GM12878 (cell line): ENCODE data around the gene APCDD1L. TPM values are rescaled to one million over a fixed set of nuclear protein-coding genes. Genes with fewer than 3 reads are reported as not detected.
A peak's percentile ranks its signal among the peaks of the same experiment; 100 is the strongest.

ENCODE experiments used
- ATAC-seq: fragments of 200-7000 bp; cut with Tn5 transposase; 3 replicates; pipeline ENCODE4 v1.9.1; 2020; ENCODE audit warnings: mild to moderate bottlenecking, moderate library complexity
- BruUV-seq: library from RNA; stranded (reverse); fragments of 400-500 nt; replicated peaks from 2 replicates; lab custom pipeline; 2021; lab: Mats Ljungman, UMichigan
- CTCF ChIA-PET: fragments of 300-600 bp; sonication (Branson Sonifier 250); formaldehyde crosslinking; extraction: SDS; loops from one replicate; lab custom pipeline; 2021; ENCODE audit warnings: inconsistent platforms; lab: Yijun Ruan, JAX
- POLR2A ChIA-PET: fragments of 350-600 bp; formaldehyde crosslinking; extraction: SDS; loops from one replicate; lab custom pipeline; 2021; ENCODE audit warnings: inconsistent platforms; lab: Charles Lee
- RAD21 ChIA-PET: fragments of 300-600 bp; sonication (Branson Sonifier 250); formaldehyde crosslinking; loops from one replicate; lab custom pipeline; 2023; ENCODE audit warnings: antibody characterized with exemption; ENCODE audit not compliant: unreplicated experiment; lab: Charles Lee
- SMC1A ChIA-PET: fragments of 300-600 bp; sonication (Branson Sonifier 250); formaldehyde crosslinking; loops from one replicate; lab custom pipeline; 2023; ENCODE audit not compliant: unreplicated experiment, uncharacterized antibody; lab: Charles Lee
- DNase-seq: peaks from one replicate; pipeline ENCODE4 v3.0.0-alpha.2; 2011; ENCODE audit warnings: low read depth, low spot score
- FAIRE-seq: peaks from 3 replicates; lab custom pipeline; 2011; peaks lifted over from hg19 to GRCh38; lab: Jason Lieb, UNC
- H2AFZ ChIP-seq: 2 replicates; pipeline ENCODE4 v1.6.0; 2011; ENCODE audit warnings: low read depth, low read length, control low read depth; ENCODE audit not compliant: control insufficient read depth
- H3K27ac ChIP-seq: 2 replicates; pipeline ENCODE4 v1.5.1; 2011; ENCODE audit warnings: control low read depth; ENCODE audit not compliant: control insufficient read depth, insufficient read depth
- H3K27me3 ChIP-seq, 2 experiments: replicated peaks in 1 of 2; 2 replicates each; pipeline versions ENCODE4 v1.6.0 to v1.6.1; 2011; ENCODE audit warnings: low read length in 1 of 2; ENCODE audit not compliant: control insufficient read depth in 2 of 2, insufficient read depth in 2 of 2
- H3K36me3 ChIP-seq, 2 experiments: 2 replicates each; pipeline ENCODE4 v1.5.1; 2011; ENCODE audit warnings: low read length in 1 of 2; ENCODE audit not compliant: control insufficient read depth in 2 of 2, insufficient read depth in 2 of 2
- H3K4me1 ChIP-seq: 2 replicates; pipeline ENCODE4 v1.6.1; 2011; ENCODE audit warnings: mild to moderate bottlenecking, low read length, moderate library complexity, mixed read lengths; ENCODE audit not compliant: control insufficient read depth, insufficient read depth
- H3K4me2 ChIP-seq: 2 replicates; pipeline ENCODE4 v1.6.0; 2011; ENCODE audit warnings: control low read depth; ENCODE audit not compliant: control insufficient read depth, insufficient read depth
- H3K4me3 ChIP-seq: fragments of 200-600 bp; sonication (generic); 2 replicates; pipeline ENCODE4 v1.5.1; 2016
- H3K79me2 ChIP-seq: 2 replicates; pipeline ENCODE4 v1.6.0; 2011; ENCODE audit warnings: low read length; ENCODE audit not compliant: control insufficient read depth, insufficient read depth
- H3K9ac ChIP-seq: 2 replicates; pipeline ENCODE4 v1.8.0; 2011; ENCODE audit warnings: low read length, control low read depth, mixed read lengths; ENCODE audit not compliant: control insufficient read depth, insufficient read depth
- H3K9me3 ChIP-seq: replicated peaks from 3 replicates; pipeline ENCODE4 v1.5.1; 2011; ENCODE audit warnings: mild to moderate bottlenecking, low read length; ENCODE audit not compliant: control insufficient read depth, insufficient read depth
- H4K20me1 ChIP-seq: 2 replicates; pipeline ENCODE4 v1.6.0; 2011; ENCODE audit not compliant: control insufficient read depth, insufficient read depth
- CUX1 ChIP-seq: IDR thresholded peaks from 2 replicates; pipeline ENCODE4 v1.6.1; 2012; ENCODE audit warnings: improper control_type of control experiment, low read depth, low read length; ENCODE audit not compliant: insufficient replicate concordance
- IRF4 ChIP-seq: IDR thresholded peaks from 2 replicates; pipeline ENCODE4 v1.6.1; 2011; ENCODE audit warnings: low read depth, low read length
- MLLT1 ChIP-seq: fragments of 450-650 bp; IDR thresholded peaks from 2 replicates; pipeline ENCODE4 v1.6.1; 2016; ENCODE audit warnings: mild to moderate bottlenecking
- MXI1 ChIP-seq: fragments of 150-350 bp; IDR thresholded peaks from 2 replicates; pipeline ENCODE4 v1.6.1; 2011; ENCODE audit warnings: low read depth, mild to moderate bottlenecking, inconsistent platforms, low read length, improper control_type of control experiment
- MYB ChIP-seq: fragments of 150-350 bp; IDR thresholded peaks from 2 replicates; pipeline ENCODE4 v1.6.1; 2014; ENCODE audit warnings: mild to moderate bottlenecking, low read depth, low read length, borderline replicate concordance
- SIX5 ChIP-seq: IDR thresholded peaks from 2 replicates; pipeline ENCODE4 v1.6.1; 2011; ENCODE audit warnings: mild to moderate bottlenecking, low read depth, low read length, moderate library complexity; ENCODE audit not compliant: severe bottlenecking
- ZBTB4 ChIP-seq: fragments of 450-650 bp; formaldehyde crosslinking; IDR thresholded peaks from 2 replicates; pipeline ENCODE4 v1.4.0; 2022; ENCODE audit warnings: mild to moderate bottlenecking, moderate library complexity
- WGBS: methylation state at CpG from one replicate; pipeline ENCODE4 v1.1.6; 2016; ENCODE audit warnings: low lambda C conversion rate; ENCODE audit not compliant: insufficient replicate concordance, insufficient coverage; ENCODE audit errors: missing lambda C conversion rate; 5-methylcytosine and 5-hydroxymethylcytosine counted together
- in situ Hi-C: fragments of 300-500 bp; cut with MboI; formaldehyde crosslinking; loops from 9 replicates; pipeline ENCODE4 v1.14.3; 2018; ENCODE audit warnings: mixed read lengths
- intact Hi-C: fragments of 100-400 bp; cut with micrococcal nuclease; formaldehyde crosslinking; loops from one replicate; pipeline ENCODE4 v1.14.2; 2022; ENCODE audit not compliant: unreplicated experiment
- polyA plus RNA-seq, 11 experiments: library from polyadenylated mRNA; depleted of rRNA in 4 of 11; unstranded in 6 of 11; stranded (reverse) in 5 of 11; fragments of >200 nt; fragmentation: Nextera tagmentation in 4 of 11; fragmentation: Illumina TruSeq in 1 of 11; extraction: Ambion mirVana in 4 of 11; extraction: Trizol in 1 of 11; gene quantifications; 1 replicate in 1 of 11; 2 replicates in 10 of 11; pipeline versions ENCODE4 v1.2.1 to v1.2.3, GENCODE V29; 2011 to 2016; ENCODE audit warnings: inconsistent platforms in 2 of 11, missing spikeins in 2 of 11, low read depth in 1 of 11
- total RNA-seq, 4 experiments: library from RNA; depleted of rRNA in 3 of 4; stranded (reverse); fragments of >200 nt in 3 of 4; fragmentation: Illumina TruSeq in 1 of 4; extraction: Trizol in 1 of 4; gene quantifications; 2 replicates each; pipeline versions ENCODE4 v1.2.1 to v1.2.3, GENCODE V29; 2013 to 2021
- TF ChIP-seq, protein P1 (sequence below): fragments of 450-650 bp; IDR thresholded peaks from 2 replicates; pipeline ENCODE4 v1.6.1; 2014; ENCODE audit warnings: mild to moderate bottlenecking

The APCDD1L gene
- total and polyA plus RNA-seq, 10 of the 15 experiments (the other 5 are each of a cell fraction or from before 2014, with no cell fraction given): 0.14 to 0.50 TPM; not detected in 8

DNA sequence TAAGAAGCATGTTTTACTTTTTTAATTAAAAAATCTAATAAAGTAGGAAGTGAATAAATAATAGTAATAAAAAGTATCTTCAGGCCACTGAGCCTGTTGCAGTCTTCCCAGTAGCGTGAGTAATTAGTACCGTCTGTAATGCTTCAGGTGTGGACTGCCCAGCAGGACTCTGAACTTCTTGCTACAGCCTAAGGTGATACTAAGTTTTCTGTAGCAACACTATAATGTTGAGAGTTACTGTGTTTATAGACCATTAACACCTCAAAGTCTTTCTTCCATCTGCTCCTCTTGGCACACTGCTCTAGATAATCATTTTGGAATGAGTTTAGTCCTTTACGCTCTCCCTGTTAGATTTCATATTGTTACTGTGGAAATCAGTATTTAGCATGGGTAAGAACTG is 97.8 kb downstream of the APCDD1L start (continued):
- no peak for TF ChIP-seq MYB
- TF ChIP-seq IRF4: no peak
- TF ChIP-seq ZBTB4 (CRISPR knock-in tag): no peak
- TF ChIP-seq SIX5: no peak
- TF ChIP-seq, protein P1, sequence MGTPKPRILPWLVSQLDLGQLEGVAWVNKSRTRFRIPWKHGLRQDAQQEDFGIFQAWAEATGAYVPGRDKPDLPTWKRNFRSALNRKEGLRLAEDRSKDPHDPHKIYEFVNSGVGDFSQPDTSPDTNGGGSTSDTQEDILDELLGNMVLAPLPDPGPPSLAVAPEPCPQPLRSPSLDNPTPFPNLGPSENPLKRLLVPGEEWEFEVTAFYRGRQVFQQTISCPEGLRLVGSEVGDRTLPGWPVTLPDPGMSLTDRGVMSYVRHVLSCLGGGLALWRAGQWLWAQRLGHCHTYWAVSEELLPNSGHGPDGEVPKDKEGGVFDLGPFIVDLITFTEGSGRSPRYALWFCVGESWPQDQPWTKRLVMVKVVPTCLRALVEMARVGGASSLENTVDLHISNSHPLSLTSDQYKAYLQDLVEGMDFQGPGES: no peak

- H3K4me2 ChIP-seq: no peak overlapping the region
- 97% methylated on average over 2 of the region's 2 CpGs for WGBS
- H4K20me1 ChIP-seq: no peaks in the 10 kb centered on the region
- DNase-seq (no peak), ATAC-seq (no peak), FAIRE-seq (no peak)
- no peaks in the 10 kb centered on the region; the same call in 1 of the 3 replicates for H3K9me3 ChIP-seq
- CTCF ChIA-PET: interaction anchor here (0.7 kb wide), 1 partner anchor 214 kb away, joined by 3 read pairs; no protein-coding TSS in a partner anchor
- POLR2A ChIA-PET: no interaction called here
- intact Hi-C loops (no loop called here), in situ Hi-C loops (no loop called here)
- SMC1A ChIA-PET: no interaction called here
- peaks cover 35% of the 10 kb centered on the region for H3K79me2 ChIP-seq
- H3K27ac ChIP-seq: 0 out of 2 replicates have a peak overlapping the region, but pooled peaks have one; percentile 11
- peaks cover 5 to 26% of the 10 kb centered on the region in 2 experiments for H3K36me3 ChIP-seq
- H3K4me1 ChIP-seq: no peaks in the 10 kb centered on the region; the same call in 1 of the 2 replicates
- no peak overlapping the region for H3K9ac ChIP-seq
- no peak overlapping the region for H3K4me3 ChIP-seq
- no peaks in the 10 kb centered on the region for H3K27me3 ChIP-seq
- no peak overlapping the region for H2AFZ ChIP-seq
- no TSS peak for BruUV-seq
- RAD21 ChIA-PET: no interaction called here
- no peak for TF ChIP-seq MXI1
- no peak for TF ChIP-seq CUX1
- TF ChIP-seq MLLT1: no peak
These were observed 98.4 kb downstream of the APCDD1L start for GRCh38 chr20:58416835-58417234.
